Lower lobe of right lung (tissue), 2 donors: ENCODE measurements around the gene UTP3. TPM values are rescaled to one million over a fixed set of nuclear protein-coding genes. Genes with fewer than 3 reads are reported as not detected.
A peak's percentile ranks its signal among the peaks of the same experiment; 100 is the strongest.

ENCODE experiments used
- ATAC-seq, 2 donors: fragments of 200-7000 bp; cut with Tn5 transposase; one replicate each; pipeline ENCODE4 v1.9.1; 2020 to 2022; ENCODE audit warnings: mild to moderate bottlenecking in 2 of 2, moderate library complexity in 2 of 2
- DNase-seq: peaks from one replicate; pipeline ENCODE4 v3.0.0-alpha.2; 2020
- H3K27ac ChIP-seq: fragments of 200-600 bp; one replicate; pipeline ENCODE4 v1.8.0; 2022
- H3K27me3 ChIP-seq: fragments of 200-600 bp; one replicate; pipeline ENCODE4 v1.8.0; 2022; ENCODE audit warnings: low read depth
- H3K36me3 ChIP-seq: fragments of 200-600 bp; one replicate; pipeline ENCODE4 v1.8.0; 2022; ENCODE audit warnings: mild to moderate bottlenecking
- H3K4me1 ChIP-seq: fragments of 200-600 bp; one replicate; pipeline ENCODE4 v1.8.0; 2022
- H3K4me3 ChIP-seq: fragments of 200-600 bp; one replicate; pipeline ENCODE4 v1.8.0; 2022; ENCODE audit warnings: mild to moderate bottlenecking
- H3K9me3 ChIP-seq: fragments of 200-600 bp; one replicate; pipeline ENCODE4 v1.8.0; 2022
- intact Hi-C: fragments of 100-400 bp; cut with DNase I; formaldehyde crosslinking; loops from one replicate; pipeline ENCODE4 v1.11.0; 2022
- total RNA-seq: library from RNA; stranded (reverse); fragmentation: NEBNext Ultra II Directional; extraction: Animal tissue kit (Norgen Biotek cat#: 25700); gene quantifications from one replicate; pipeline ENCODE4 v1.2.1, GENCODE V29; 2021
- TF ChIP-seq, protein P1 (sequence below): fragments of 200-600 bp; IDR thresholded peaks from one replicate; pipeline ENCODE4 v1.8.0; 2022; ENCODE audit warnings: antibody characterized with exemption, mild to moderate bottlenecking
- donor health status: DM: no; HTN: yes; CAD: no; lungs with severe emphysema.

UTP3 gene
- total RNA-seq, 1 donor from 2014 or later, result 28.8 TPM

DNA sequence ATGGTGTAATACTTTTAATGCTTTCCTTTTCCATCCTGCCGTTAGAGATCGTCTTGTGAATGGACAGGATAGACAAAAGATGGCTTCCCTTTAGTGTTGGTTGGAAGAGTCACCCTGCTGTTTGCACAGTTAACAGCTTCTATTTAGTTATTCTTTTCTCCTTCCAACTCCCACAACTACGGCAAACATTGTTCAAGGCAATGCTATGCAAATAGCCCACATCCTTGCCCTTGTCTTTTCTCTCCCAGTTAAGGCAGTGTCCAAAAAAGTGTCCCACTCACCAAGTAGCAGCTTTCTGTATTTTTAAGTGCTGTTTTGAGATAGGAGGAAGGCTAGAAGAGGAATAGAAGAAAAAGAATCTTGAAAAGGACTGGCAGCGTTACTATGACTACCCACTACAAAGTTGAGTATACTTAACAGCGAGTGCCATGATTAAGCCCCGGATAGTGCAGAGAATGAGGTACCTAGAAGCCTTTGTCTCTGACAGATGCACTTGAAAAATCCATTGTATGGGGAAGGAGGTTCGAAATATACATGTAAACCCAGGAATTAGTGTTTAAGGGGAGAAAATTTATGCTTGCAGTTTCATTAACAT, 21.4 kb downstream of the UTP3 start:
- DNase-seq, result no peak
- intact Hi-C loops, result no loop called here
- peaks cover 42% of the 10 kb centered on the region for H3K4me1 ChIP-seq
- no peaks in the 10 kb centered on the region for H3K27me3 ChIP-seq
- peak in 1 of 2 donors; percentile 22 for ATAC-seq
- no peak overlapping the region for H3K4me3 ChIP-seq
- H3K9me3 ChIP-seq, result no peaks in the 10 kb centered on the region
- no peaks in the 10 kb centered on the region for H3K36me3 ChIP-seq
- no peak overlapping the region for H3K27ac ChIP-seq
- TF ChIP-seq, protein P1, sequence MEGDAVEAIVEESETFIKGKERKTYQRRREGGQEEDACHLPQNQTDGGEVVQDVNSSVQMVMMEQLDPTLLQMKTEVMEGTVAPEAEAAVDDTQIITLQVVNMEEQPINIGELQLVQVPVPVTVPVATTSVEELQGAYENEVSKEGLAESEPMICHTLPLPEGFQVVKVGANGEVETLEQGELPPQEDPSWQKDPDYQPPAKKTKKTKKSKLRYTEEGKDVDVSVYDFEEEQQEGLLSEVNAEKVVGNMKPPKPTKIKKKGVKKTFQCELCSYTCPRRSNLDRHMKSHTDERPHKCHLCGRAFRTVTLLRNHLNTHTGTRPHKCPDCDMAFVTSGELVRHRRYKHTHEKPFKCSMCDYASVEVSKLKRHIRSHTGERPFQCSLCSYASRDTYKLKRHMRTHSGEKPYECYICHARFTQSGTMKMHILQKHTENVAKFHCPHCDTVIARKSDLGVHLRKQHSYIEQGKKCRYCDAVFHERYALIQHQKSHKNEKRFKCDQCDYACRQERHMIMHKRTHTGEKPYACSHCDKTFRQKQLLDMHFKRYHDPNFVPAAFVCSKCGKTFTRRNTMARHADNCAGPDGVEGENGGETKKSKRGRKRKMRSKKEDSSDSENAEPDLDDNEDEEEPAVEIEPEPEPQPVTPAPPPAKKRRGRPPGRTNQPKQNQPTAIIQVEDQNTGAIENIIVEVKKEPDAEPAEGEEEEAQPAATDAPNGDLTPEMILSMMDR, result no peak

DNA sequence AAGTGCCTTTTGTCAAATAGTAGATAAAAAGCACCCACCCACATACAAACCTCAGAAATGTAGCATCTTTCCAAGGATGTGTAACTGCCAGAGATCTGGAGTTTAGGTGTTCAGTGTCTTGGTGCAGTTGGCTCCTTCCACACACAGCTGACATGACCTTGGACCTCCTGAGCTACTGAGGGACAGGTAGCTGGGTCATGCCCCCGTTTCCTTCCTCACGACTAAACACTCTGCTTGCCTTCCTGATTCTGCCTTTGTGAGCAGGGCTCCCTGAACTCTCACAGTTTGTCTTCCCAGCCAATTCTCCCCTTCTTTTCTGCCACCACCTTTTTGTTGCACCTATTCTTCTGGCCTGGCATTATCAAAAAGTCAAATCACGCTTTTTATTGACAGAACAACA, 23.3 kb downstream of the UTP3 start:
- ATAC-seq, result no peak
- H3K4me1 ChIP-seq, result peaks cover 42% of the 10 kb centered on the region
- H3K9me3 ChIP-seq, result no peaks in the 10 kb centered on the region
- no peak for DNase-seq
- no peaks in the 10 kb centered on the region for H3K27me3 ChIP-seq
- TF ChIP-seq, protein P1, result no peak
- intact Hi-C loops, result no loop called here
- no peak overlapping the region for H3K27ac ChIP-seq
- H3K36me3 ChIP-seq, result no peaks in the 10 kb centered on the region
- H3K4me3 ChIP-seq, result no peak overlapping the region

DNA sequence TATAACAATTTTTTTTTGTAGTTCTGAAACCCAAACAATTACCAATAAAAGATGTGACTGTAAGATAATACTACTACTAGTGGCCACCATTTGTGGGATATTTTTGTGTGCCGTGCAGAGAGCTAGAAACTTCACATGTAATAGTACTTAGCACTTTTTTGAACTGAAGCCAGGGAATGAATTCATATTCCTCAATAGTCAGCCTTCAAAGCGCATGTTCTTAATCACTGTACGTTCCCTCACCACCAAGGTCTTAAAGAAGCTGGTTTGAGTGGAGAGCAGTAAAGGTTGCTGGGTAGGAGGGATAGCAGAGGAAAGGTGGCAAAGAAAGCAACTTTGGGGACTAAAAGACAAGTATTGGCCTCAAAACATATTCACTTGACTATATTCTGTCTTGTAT, 23.8 kb downstream of the UTP3 start:
- H3K27ac ChIP-seq, result no peak overlapping the region
- intact Hi-C loops, result no loop called here
- DNase-seq (no peak), ATAC-seq (no peak)
- TF ChIP-seq, protein P1, result no peak
- peaks cover 36% of the 10 kb centered on the region for H3K4me1 ChIP-seq
- H3K9me3 ChIP-seq, result no peaks in the 10 kb centered on the region
- no peaks in the 10 kb centered on the region for H3K36me3 ChIP-seq
- H3K27me3 ChIP-seq, result no peaks in the 10 kb centered on the region
- no peak overlapping the region for H3K4me3 ChIP-seq

DNA sequence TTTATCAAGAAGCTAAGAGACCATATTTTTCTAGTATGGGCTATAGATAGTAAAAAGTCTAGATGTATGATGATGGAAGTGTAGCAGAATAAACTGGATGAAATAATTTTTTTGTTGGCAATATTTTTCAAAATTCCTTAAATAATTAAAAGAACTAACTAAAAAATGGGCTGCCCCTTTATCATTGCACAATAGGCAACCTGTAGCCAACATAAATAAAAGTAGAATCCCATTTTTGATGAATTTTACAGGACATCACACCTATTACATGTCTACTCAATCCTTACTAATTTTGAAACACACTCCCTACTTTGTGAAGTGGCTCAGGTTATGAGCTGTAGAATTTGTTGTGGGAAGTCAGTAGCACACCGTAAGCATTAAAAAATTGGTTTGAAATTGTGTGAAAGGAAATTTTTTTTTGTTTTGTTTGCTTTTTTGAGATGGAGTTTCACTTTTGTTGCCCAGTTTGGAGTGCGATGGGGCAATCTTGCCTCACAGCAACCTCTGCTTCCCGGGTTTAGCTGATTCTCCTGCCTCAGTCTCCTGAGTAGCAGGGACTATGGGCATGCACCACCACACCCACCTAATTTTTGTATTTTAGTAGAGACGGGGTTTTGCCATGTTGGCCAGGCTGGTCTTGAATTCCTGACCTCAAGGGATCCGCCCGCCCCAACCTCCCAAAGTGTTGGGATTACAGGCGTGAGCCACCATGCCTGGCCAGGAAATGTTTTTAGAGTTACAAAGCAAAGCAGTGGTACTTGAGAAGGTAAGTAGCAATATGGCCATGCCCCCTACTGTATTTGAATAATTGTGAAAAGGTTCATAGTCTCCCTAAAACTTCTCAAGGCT, 24.5 kb downstream of the UTP3 start:
- peaks cover 29% of the 10 kb centered on the region for H3K4me1 ChIP-seq
- DNase-seq (no peak), ATAC-seq (peak in 1 of 2 donors; percentile 26)
- no peaks in the 10 kb centered on the region for H3K9me3 ChIP-seq
- H3K4me3 ChIP-seq, result no peak overlapping the region
- H3K27ac ChIP-seq, result peak overlapping the region; percentile 5
- H3K36me3 ChIP-seq, result no peaks in the 10 kb centered on the region
- TF ChIP-seq, protein P1, result no peak
- H3K27me3 ChIP-seq, result no peaks in the 10 kb centered on the region
- intact Hi-C loops, result no loop called here

DNA sequence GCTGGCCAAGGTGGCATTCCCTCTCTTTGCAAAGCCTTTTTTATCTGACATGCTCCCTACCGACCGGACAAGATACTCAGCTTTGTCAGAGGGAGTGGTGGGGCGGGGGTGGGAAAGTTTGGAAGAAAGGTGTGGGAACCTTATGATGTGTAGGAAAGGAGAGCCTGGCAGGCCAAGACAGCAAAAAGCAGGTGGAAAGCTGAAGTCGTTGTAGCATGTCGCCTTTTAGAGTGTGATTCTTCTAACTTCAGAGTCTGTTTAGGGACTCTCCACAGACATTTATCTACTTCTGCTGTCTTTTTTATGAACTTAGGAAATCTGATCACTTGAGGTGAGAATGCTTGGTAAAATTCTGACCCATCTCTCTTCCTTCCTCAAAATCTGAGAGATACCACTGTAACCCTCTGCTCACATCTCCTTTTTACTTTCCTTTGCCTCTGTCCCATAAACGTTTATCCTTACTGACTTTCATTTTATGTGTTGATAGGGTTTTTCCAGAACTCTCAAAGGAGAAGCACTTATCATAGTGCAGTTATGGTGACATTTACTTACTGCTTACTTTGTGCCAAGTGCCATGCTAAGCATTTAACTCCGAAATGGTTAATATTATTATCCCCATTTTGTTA, 25.2 kb downstream of the UTP3 start:
- Histone ChIP-seq H3K27ac (peak overlapping the region; percentile 21), H3K9me3 (no peaks in the 10 kb centered on the region), H3K36me3 (no peaks in the 10 kb centered on the region), H3K4me3 (no peak overlapping the region), H3K4me1 (peaks cover 29% of the 10 kb centered on the region), H3K27me3 (no peaks in the 10 kb centered on the region)
- intact Hi-C loops, result no loop called here
- TF ChIP-seq, protein P1, result no peak
- no peak for DNase-seq
- ATAC-seq, result peak; percentile 25 to 57
